ENCODE data around the gene TNFAIP2. TPM values are rescaled to one million over a fixed set of nuclear protein-coding genes. Genes with fewer than 3 reads are reported as not detected.
A peak's percentile ranks its signal among the peaks of the same experiment; 100 is the strongest.

Gene TNFAIP2
- total and polyA plus RNA-seq, 4 donors, result 65.6 to 519 (median 226) TPM

DNA sequence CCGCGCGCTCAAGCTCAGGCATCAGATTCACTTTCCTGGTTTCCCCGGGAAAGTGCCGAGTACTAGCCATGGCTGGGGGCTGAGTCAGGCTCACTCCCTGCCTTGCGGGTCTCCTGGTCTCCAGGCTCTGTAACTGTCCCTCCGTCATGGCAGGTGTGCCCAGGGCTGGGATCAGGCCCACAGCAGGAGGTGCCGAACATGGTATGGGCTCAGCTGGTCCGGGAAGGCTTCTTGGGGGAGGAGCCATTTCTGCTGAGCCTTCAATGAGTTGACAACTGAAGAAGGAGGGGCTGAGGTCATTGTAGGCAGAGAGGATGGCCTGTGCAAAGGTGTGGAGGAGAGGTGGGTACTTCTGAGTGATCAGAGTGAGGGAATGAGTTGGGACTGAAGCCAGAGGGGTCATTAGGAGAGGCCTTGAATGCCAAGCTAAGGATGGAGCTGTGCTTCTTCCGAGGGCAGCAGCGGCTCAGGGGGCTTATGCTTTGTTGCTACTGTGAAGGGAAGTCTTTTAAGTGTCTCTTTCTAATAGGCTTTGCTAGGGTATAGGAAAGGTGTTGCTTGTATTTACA lies 28.0 kb upstream of the TNFAIP2 start:
- 82 to 93% methylated on average over 11 of the region's 11 CpGs for WGBS, 2 donors
- Histone ChIP-seq H3K4me3 (no peak overlapping the region), H3K9ac (ENCODE audit: insufficient read depth in 1 of 2, low read length in 2 of 2) (peak overlapping the region in 1 of 2 donors; percentile 80), H3K9me3 (ENCODE audit: control insufficient read depth in 4 of 4, insufficient read depth in 3 of 4, low read length in 3 of 4) (no peaks in the 10 kb centered on the region), H3K27me3 (ENCODE audit: control insufficient read depth in 3 of 3, insufficient read depth in 3 of 3, low read length in 2 of 3) (no peaks in the 10 kb centered on the region), H3K27ac (ENCODE audit: low read depth in 1 of 2, low read length in 1 of 2) (no peak overlapping the region), H3K36me3 (ENCODE audit: control insufficient read depth in 4 of 4, insufficient read depth in 4 of 4, low read length in 4 of 4) (no peaks in the 10 kb centered on the region), H3K4me1 (ENCODE audit: control insufficient read depth in 5 of 5, insufficient read depth in 5 of 5, low read length in 5 of 5) (peaks cover 0 to 25% (median 9%) of the 10 kb centered on the region in 5 donors)
- TF ChIP-seq, protein P1, sequence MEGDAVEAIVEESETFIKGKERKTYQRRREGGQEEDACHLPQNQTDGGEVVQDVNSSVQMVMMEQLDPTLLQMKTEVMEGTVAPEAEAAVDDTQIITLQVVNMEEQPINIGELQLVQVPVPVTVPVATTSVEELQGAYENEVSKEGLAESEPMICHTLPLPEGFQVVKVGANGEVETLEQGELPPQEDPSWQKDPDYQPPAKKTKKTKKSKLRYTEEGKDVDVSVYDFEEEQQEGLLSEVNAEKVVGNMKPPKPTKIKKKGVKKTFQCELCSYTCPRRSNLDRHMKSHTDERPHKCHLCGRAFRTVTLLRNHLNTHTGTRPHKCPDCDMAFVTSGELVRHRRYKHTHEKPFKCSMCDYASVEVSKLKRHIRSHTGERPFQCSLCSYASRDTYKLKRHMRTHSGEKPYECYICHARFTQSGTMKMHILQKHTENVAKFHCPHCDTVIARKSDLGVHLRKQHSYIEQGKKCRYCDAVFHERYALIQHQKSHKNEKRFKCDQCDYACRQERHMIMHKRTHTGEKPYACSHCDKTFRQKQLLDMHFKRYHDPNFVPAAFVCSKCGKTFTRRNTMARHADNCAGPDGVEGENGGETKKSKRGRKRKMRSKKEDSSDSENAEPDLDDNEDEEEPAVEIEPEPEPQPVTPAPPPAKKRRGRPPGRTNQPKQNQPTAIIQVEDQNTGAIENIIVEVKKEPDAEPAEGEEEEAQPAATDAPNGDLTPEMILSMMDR (IDR thresholded peaks at IDR 0.05; ENCODE audit: control extremely low read depth, extremely low read depth), result no peak
- DNase-seq (no peak), ATAC-seq (ENCODE audit: insufficient read depth, low FRiP score) (no peak)

DNA sequence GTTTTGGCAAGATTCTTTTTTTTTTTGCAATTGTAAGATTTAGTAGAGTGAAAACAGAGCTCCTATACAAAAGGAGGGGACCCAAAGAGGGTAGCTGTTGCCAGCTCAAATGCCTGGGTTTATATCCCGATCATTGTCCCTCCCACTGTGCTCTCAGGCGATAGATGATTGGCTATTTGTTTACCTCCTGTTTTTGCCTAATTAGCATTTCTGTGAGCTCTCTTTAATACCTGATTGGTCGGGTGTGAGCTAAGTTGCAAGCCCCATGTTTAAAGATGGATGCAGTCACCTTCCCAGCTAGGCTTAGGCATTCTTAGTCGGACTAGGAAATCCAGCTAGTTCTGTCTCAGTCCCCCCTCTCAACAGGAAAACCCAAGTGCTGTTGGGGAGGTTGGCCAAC lies 26.9 kb upstream of the TNFAIP2 start:
- H3K36me3 ChIP-seq (ENCODE audit: control insufficient read depth in 4 of 4, insufficient read depth in 4 of 4, low read length in 4 of 4), result no peaks in the 10 kb centered on the region
- ATAC-seq (ENCODE audit: insufficient read depth, low FRiP score), result no peak
- DNase-seq, result no peak
- H3K9ac ChIP-seq (ENCODE audit: insufficient read depth in 1 of 2, low read length in 2 of 2), result no peak overlapping the region
- TF ChIP-seq, protein P1 (IDR thresholded peaks at IDR 0.05; ENCODE audit: control extremely low read depth, extremely low read depth), result no peak
- no peak overlapping the region for H3K27ac ChIP-seq (ENCODE audit: low read depth in 1 of 2, low read length in 1 of 2)
- H3K4me3 ChIP-seq, result no peak overlapping the region
- no peaks in the 10 kb centered on the region for H3K9me3 ChIP-seq (ENCODE audit: control insufficient read depth in 4 of 4, insufficient read depth in 3 of 4, low read length in 3 of 4)
- WGBS, 2 donors, result 87 to 90% methylated on average over 4 of the region's 4 CpGs
- H3K4me1 ChIP-seq (ENCODE audit: control insufficient read depth in 5 of 5, insufficient read depth in 5 of 5, low read length in 5 of 5), result peaks cover 0 to 20% (median 6%) of the 10 kb centered on the region in 5 donors
- no peaks in the 10 kb centered on the region for H3K27me3 ChIP-seq (ENCODE audit: control insufficient read depth in 3 of 3, insufficient read depth in 3 of 3, low read length in 2 of 3)

DNA sequence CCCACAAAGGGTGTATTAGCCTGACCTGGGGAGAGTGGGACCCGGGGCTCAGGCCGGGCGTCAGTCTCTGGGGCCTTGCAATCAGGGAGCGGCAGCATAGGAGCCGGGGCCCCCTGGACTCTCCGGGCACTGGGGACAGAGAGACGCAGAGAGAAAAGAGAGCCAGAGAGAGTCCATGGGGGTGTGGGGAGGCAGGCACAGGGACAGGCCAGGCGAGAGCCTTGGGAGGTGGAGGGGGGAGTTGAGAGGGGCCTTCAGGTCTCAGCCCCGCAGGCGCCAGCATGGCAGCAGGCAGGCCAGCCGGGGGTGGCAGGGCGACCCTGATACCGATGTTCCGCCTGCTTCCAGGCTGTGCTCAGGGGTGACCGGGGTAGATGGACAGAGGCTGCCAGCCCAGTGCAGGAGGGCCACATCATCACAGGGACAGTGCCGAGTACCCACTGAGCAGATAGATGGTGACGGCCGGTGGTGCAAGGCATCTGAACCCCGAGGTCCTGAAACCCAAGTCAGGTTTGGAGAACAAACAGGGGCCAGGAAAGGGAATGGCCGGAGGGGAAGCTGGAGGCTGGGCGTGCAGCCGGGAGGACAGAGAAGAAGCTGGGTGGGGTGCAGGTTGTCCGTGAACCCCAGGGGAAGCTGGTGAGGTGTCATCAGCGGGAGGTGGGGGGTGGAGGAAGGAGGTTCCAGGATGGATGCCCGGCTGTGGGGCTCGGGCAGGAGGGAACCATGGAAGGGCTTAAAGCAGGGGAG lies 25.8 kb upstream of the TNFAIP2 start:
- Histone ChIP-seq H3K27ac (ENCODE audit: low read depth in 1 of 2, low read length in 1 of 2) (no peak overlapping the region), H3K4me1 (ENCODE audit: control insufficient read depth in 5 of 5, insufficient read depth in 5 of 5, low read length in 5 of 5) (peaks cover 0 to 20% (median 6%) of the 10 kb centered on the region in 5 donors), H3K36me3 (ENCODE audit: control insufficient read depth in 4 of 4, insufficient read depth in 4 of 4, low read length in 4 of 4) (no peaks in the 10 kb centered on the region), H3K9ac (ENCODE audit: insufficient read depth in 1 of 2, low read length in 2 of 2) (no peak overlapping the region), H3K27me3 (ENCODE audit: control insufficient read depth in 3 of 3, insufficient read depth in 3 of 3, low read length in 2 of 3) (peaks cover 0 to 4% (median 0%) of the 10 kb centered on the region in 3 donors), H3K9me3 (ENCODE audit: control insufficient read depth in 4 of 4, insufficient read depth in 3 of 4, low read length in 3 of 4) (peaks cover 0 to 1% (median 0%) of the 10 kb centered on the region in 4 donors), H3K4me3 (no peak overlapping the region)
- 91 to 94% methylated on average over 26 of the region's 26 CpGs for WGBS, 2 donors
- TF ChIP-seq, protein P1 (IDR thresholded peaks at IDR 0.05; ENCODE audit: control extremely low read depth, extremely low read depth), result no peak
- ATAC-seq (ENCODE audit: insufficient read depth, low FRiP score), result no peak
- DNase-seq, result no peak
